ENCODE data around the gene KRCC1. TPM values are rescaled to one million over a fixed set of nuclear protein-coding genes. Genes with fewer than 3 reads are reported as not detected.

Gene KRCC1
- total and polyA plus RNA-seq, 8 donors: 7.0 to 48.0 (median 25.9) TPM

GRCh38 chr2:88087763-88088162 is 32.2 kb upstream of the KRCC1 start:
- H3K4me1 ChIP-seq: no peaks in the 10 kb centered on the region
- intact Hi-C loops (cut with DNase I; ENCODE audit: low total_unique reads): no loop called here
- H3K36me3 ChIP-seq: no peaks in the 10 kb centered on the region
- no peak for DNase-seq
- TF ChIP-seq CTCF (IDR thresholded peaks at IDR 0.05): no peak
- no peak for TF ChIP-seq POLR2AphosphoS5 (IDR thresholded peaks at IDR 0.05)
- TF ChIP-seq POLR2A (IDR thresholded peaks at IDR 0.05): no peak
- no peak for TF ChIP-seq EP300 (IDR thresholded peaks at IDR 0.05)
- no peak overlapping the region for H3K27ac ChIP-seq
- H3K9me3 ChIP-seq: no peaks in the 10 kb centered on the region
- H3K27me3 ChIP-seq: peaks cover 0 to 4% (median 0%) of the 10 kb centered on the region in 3 donors
- H3K4me3 ChIP-seq: no peak overlapping the region
- WGBS, 5 donors: 85 to 94% (median 88%) methylated on average over 14 to 17 of the region's 17 CpGs

GRCh38 chr2:88087073-88087472 is 31.5 kb upstream of the KRCC1 start:
- Histone ChIP-seq H3K9me3 (no peaks in the 10 kb centered on the region), H3K36me3 (no peaks in the 10 kb centered on the region), H3K4me3 (no peak overlapping the region), H3K27me3 (peaks cover 0 to 4% (median 0%) of the 10 kb centered on the region in 3 donors), H3K4me1 (no peaks in the 10 kb centered on the region), H3K27ac (no peak overlapping the region)
- DNase-seq: no peak
- WGBS, 5 donors: 85 to 100% (median 93%) methylated on average over 2 of the region's 2 CpGs
- intact Hi-C loops (cut with DNase I; ENCODE audit: low total_unique reads): no loop called here
- TF ChIP-seq CTCF (IDR thresholded peaks at IDR 0.05) (no peak), POLR2A (IDR thresholded peaks at IDR 0.05) (no peak), POLR2AphosphoS5 (IDR thresholded peaks at IDR 0.05) (no peak), EP300 (IDR thresholded peaks at IDR 0.05) (no peak)

- Histone ChIP-seq H3K36me3 (no peaks in the 10 kb centered on the region), H3K27me3 (peaks cover 0 to 4% (median 0%) of the 10 kb centered on the region in 3 donors), H3K4me3 (no peak overlapping the region), H3K9me3 (no peaks in the 10 kb centered on the region), H3K4me1 (no peaks in the 10 kb centered on the region), H3K27ac (no peak overlapping the region)
- no peak for DNase-seq
- WGBS, 5 donors: 75 to 88% (median 85%) methylated on average over 9 of the region's 9 CpGs
- intact Hi-C loops (cut with DNase I; ENCODE audit: low total_unique reads): no loop called here
- no peak for TF ChIP-seq CTCF (IDR thresholded peaks at IDR 0.05)
- no peak for TF ChIP-seq POLR2AphosphoS5 (IDR thresholded peaks at IDR 0.05)
- TF ChIP-seq POLR2A (IDR thresholded peaks at IDR 0.05): no peak
- TF ChIP-seq EP300 (IDR thresholded peaks at IDR 0.05): no peak
Measured at GRCh38 chr2:88086401-88086800, 30.8 kb upstream of the KRCC1 start.

- TF ChIP-seq CTCF (IDR thresholded peaks at IDR 0.05) (no peak), POLR2AphosphoS5 (IDR thresholded peaks at IDR 0.05) (no peak), POLR2A (IDR thresholded peaks at IDR 0.05) (no peak), EP300 (IDR thresholded peaks at IDR 0.05) (no peak)
- H3K4me3 ChIP-seq: no peak overlapping the region
- no peaks in the 10 kb centered on the region for H3K4me1 ChIP-seq
- no peak overlapping the region for H3K27ac ChIP-seq
- intact Hi-C loops (cut with DNase I; ENCODE audit: low total_unique reads): no loop called here
- no peaks in the 10 kb centered on the region for H3K9me3 ChIP-seq
- DNase-seq: no peak
- H3K36me3 ChIP-seq: no peaks in the 10 kb centered on the region
- 73 to 92% (median 87%) methylated on average over 5 of the region's 5 CpGs for WGBS, 5 donors
- H3K27me3 ChIP-seq: peaks cover 0 to 4% (median 0%) of the 10 kb centered on the region in 3 donors
Measured at GRCh38 chr2:88085602-88086001, 30.0 kb upstream of the KRCC1 start.

Measured in stomach (tissue), 9 donors.